T-helper 1 cell treated with Interleukin-12 subunit alpha and Interleukin-12 subunit beta and Interleukin-4 antibody, amounts not matched to agents 30 μg/mL and 1 μg/mL, for 36 hours (primary cell): ENCODE data around the gene DGKD.

Source experiments
- H3K27ac Mint-ChIP-seq: one replicate; pipeline ENCODE4 v1.8.0; 2021; ENCODE audit warnings: mild to moderate bottlenecking, mixed read lengths
- H3K27me3 Mint-ChIP-seq: one replicate; pipeline ENCODE4 v1.8.0; 2021; ENCODE audit warnings: low read depth, mixed read lengths
- H3K36me3 Mint-ChIP-seq: one replicate; pipeline ENCODE4 v1.8.0; 2021; ENCODE audit warnings: low read depth, mixed read lengths
- H3K4me1 Mint-ChIP-seq: one replicate; pipeline ENCODE4 v1.8.0; 2021; ENCODE audit warnings: low read depth, mixed read lengths
- H3K4me3 Mint-ChIP-seq: one replicate; pipeline ENCODE4 v1.8.0; 2021; ENCODE audit warnings: mild to moderate bottlenecking, moderate library complexity, mixed read lengths
- H3K9me3 Mint-ChIP-seq: one replicate; pipeline ENCODE4 v1.8.0; 2021; ENCODE audit warnings: mixed read lengths

DGKD gene

GRCh38 chr2:233413559-233414272, 59.4 kb downstream of the DGKD start:
- Mint-ChIP-seq H3K4me3 (no peak overlapping the region), H3K4me1 (peaks cover 58% of the 10 kb centered on the region), H3K9me3 (peaks cover 24% of the 10 kb centered on the region), H3K36me3 (peaks cover 42% of the 10 kb centered on the region), H3K27me3 (no peaks in the 10 kb centered on the region), H3K27ac (no peak overlapping the region)

- peak overlapping the region; percentile 18 for H3K4me3 Mint-ChIP-seq
Observed at GRCh38 chr2:233414273-233414654, 60.0 kb downstream of the DGKD start.

GRCh38 chr2:233414777-233415570, 60.7 kb downstream of the DGKD start:
- Mint-ChIP-seq H3K9me3 (peaks cover 24% of the 10 kb centered on the region), H3K4me1 (peaks cover 59% of the 10 kb centered on the region), H3K4me3 (peak overlapping the region; percentile 67), H3K36me3 (peaks cover 42% of the 10 kb centered on the region), H3K27me3 (peaks cover 4% of the 10 kb centered on the region), H3K27ac (peak overlapping the region; percentile 87)

More at GRCh38 chr2:233414273-233414654, 60.0 kb downstream of the DGKD start:
- no peaks in the 10 kb centered on the region for H3K27me3 Mint-ChIP-seq
- peaks cover 42% of the 10 kb centered on the region for H3K36me3 Mint-ChIP-seq
- peaks cover 59% of the 10 kb centered on the region for H3K4me1 Mint-ChIP-seq
- peaks cover 24% of the 10 kb centered on the region for H3K9me3 Mint-ChIP-seq
- H3K27ac Mint-ChIP-seq: peak overlapping the region; percentile 68

GRCh38 chr2:233416199-233416598, 61.9 kb downstream of the DGKD start:
- Mint-ChIP-seq H3K4me3 (peak overlapping the region; percentile 2), H3K36me3 (peaks cover 37% of the 10 kb centered on the region)

GRCh38 chr2:233416706-233417105, 62.4 kb downstream of the DGKD start:
- peaks cover 4% of the 10 kb centered on the region for H3K27me3 Mint-ChIP-seq
- peaks cover 66% of the 10 kb centered on the region for H3K4me1 Mint-ChIP-seq
- H3K4me3 Mint-ChIP-seq: peak overlapping the region; percentile 2
- H3K27ac Mint-ChIP-seq: no peak overlapping the region
- H3K36me3 Mint-ChIP-seq: peaks cover 32% of the 10 kb centered on the region
- peaks cover 16% of the 10 kb centered on the region for H3K9me3 Mint-ChIP-seq

More at GRCh38 chr2:233416199-233416598, 61.9 kb downstream of the DGKD start:
- peaks cover 61% of the 10 kb centered on the region for H3K4me1 Mint-ChIP-seq
- peaks cover 21% of the 10 kb centered on the region for H3K9me3 Mint-ChIP-seq
- H3K27me3 Mint-ChIP-seq: peaks cover 4% of the 10 kb centered on the region
- H3K27ac Mint-ChIP-seq: peak overlapping the region; percentile 38

- H3K9me3 Mint-ChIP-seq: peaks cover 11% of the 10 kb centered on the region
- H3K4me3 Mint-ChIP-seq: no peak overlapping the region
- no peak overlapping the region for H3K27ac Mint-ChIP-seq
- peaks cover 4% of the 10 kb centered on the region for H3K27me3 Mint-ChIP-seq
- H3K4me1 Mint-ChIP-seq: peaks cover 72% of the 10 kb centered on the region
- H3K36me3 Mint-ChIP-seq: peaks cover 32% of the 10 kb centered on the region
Observed at GRCh38 chr2:233417282-233417681, 63.0 kb downstream of the DGKD start.

GRCh38 chr2:233418052-233418760, 63.9 kb downstream of the DGKD start:
- peaks cover 79% of the 10 kb centered on the region for H3K4me1 Mint-ChIP-seq

GRCh38 chr2:233418761-233419546, 64.7 kb downstream of the DGKD start:
- Mint-ChIP-seq H3K27ac (peak overlapping the region; percentile 86), H3K27me3 (peaks cover 4% of the 10 kb centered on the region), H3K36me3 (peaks cover 25% of the 10 kb centered on the region), H3K9me3 (no peaks in the 10 kb centered on the region), H3K4me3 (peak overlapping the region; percentile 82), H3K4me1 (peaks cover 85% of the 10 kb centered on the region)

More at GRCh38 chr2:233418052-233418760, 63.9 kb downstream of the DGKD start:
- peaks cover 27% of the 10 kb centered on the region for H3K36me3 Mint-ChIP-seq
- peaks cover 3% of the 10 kb centered on the region for H3K9me3 Mint-ChIP-seq
- H3K27me3 Mint-ChIP-seq: peaks cover 4% of the 10 kb centered on the region
- peak overlapping the region; percentile 86 for H3K27ac Mint-ChIP-seq
- peak overlapping the region; percentile 82 for H3K4me3 Mint-ChIP-seq

- no peaks in the 10 kb centered on the region for H3K9me3 Mint-ChIP-seq
- H3K36me3 Mint-ChIP-seq: peaks cover 25% of the 10 kb centered on the region
- peaks cover 84% of the 10 kb centered on the region for H3K4me1 Mint-ChIP-seq
- peaks cover 4% of the 10 kb centered on the region for H3K27me3 Mint-ChIP-seq
- peak overlapping the region; percentile 86 for H3K27ac Mint-ChIP-seq
- peak overlapping the region; percentile 82 for H3K4me3 Mint-ChIP-seq
Observed at GRCh38 chr2:233419602-233420391, 65.5 kb downstream of the DGKD start.

- Mint-ChIP-seq H3K4me3 (peak overlapping the region; percentile 72), H3K9me3 (peaks cover 5% of the 10 kb centered on the region), H3K4me1 (peaks cover 79% of the 10 kb centered on the region), H3K36me3 (peaks cover 29% of the 10 kb centered on the region), H3K27ac (peak overlapping the region; percentile 91), H3K27me3 (peaks cover 4% of the 10 kb centered on the region)
Observed at GRCh38 chr2:233421091-233421816, 67.0 kb downstream of the DGKD start.

GRCh38 chr2:233422050-233422639, 67.9 kb downstream of the DGKD start:
- Mint-ChIP-seq H3K36me3 (peaks cover 36% of the 10 kb centered on the region), H3K4me1 (peaks cover 81% of the 10 kb centered on the region), H3K9me3 (peaks cover 14% of the 10 kb centered on the region), H3K4me3 (peak overlapping the region; percentile 72), H3K27ac (peak overlapping the region; percentile 91), H3K27me3 (peaks cover 4% of the 10 kb centered on the region)

- no peak overlapping the region for H3K4me3 Mint-ChIP-seq
Observed at GRCh38 chr2:233422649-233423551, 68.6 kb downstream of the DGKD start.

More at GRCh38 chr2:233422649-233423551, 68.6 kb downstream of the DGKD start:
- H3K9me3 Mint-ChIP-seq: peaks cover 14% of the 10 kb centered on the region
- peaks cover 78% of the 10 kb centered on the region for H3K4me1 Mint-ChIP-seq
- H3K36me3 Mint-ChIP-seq: peaks cover 41% of the 10 kb centered on the region
- peak overlapping the region; percentile 91 for H3K27ac Mint-ChIP-seq
- peaks cover 4% of the 10 kb centered on the region for H3K27me3 Mint-ChIP-seq
